ENCODE results near the gene NTHL1. TPM values are rescaled to one million over a fixed set of nuclear protein-coding genes. Genes with fewer than 3 reads are reported as not detected.
A peak's percentile ranks its signal among the peaks of the same experiment; 100 is the strongest.

NTHL1 gene
- total and polyA plus RNA-seq, 2 of the 13 experiments (the other 11 are each of a cell fraction or from before 2014, with no cell fraction given), result 47.5 to 64.9 TPM

DNA sequence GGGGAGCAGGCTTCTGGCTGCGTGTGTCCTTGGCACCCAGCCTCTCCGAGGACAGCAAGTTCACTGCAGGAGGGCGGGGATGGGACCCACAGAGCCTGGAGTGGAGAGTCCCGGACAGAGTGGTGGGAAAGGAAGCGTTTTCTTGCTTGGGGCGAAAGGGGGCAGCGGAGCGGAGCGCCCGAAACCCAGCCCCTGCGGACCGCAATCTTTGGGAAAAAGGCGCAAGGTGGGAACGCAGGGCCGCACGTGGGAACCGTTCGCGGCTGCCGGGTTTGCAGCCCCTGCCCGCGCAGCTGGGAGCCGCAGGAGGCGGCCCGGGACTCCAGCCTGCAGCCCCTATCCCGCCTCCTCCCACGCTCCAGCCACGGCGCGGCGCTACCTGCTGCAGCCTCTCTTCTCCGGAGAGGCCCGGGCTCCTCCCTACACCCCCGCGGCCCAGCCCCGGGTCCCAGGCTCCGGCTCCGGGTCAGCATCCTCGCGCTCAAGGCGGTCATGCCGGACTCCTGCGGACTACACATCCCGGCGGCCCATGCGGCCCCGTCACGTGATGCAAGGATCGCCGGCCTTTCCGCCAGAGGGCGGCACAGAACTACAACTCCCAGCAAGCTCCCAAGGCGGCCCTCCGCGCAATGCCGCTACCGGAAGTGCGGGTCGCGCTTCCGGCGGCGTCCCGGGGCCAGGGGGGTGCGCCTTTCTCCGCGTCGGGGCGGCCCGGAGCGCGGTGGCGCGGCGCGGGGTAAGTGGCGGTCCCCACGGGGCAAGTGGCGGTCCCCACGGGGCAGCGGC is at the start of gene NTHL1, which contains the start of gene TSC2 (continued):
- TF ChIP-seq FLYWCH1 (CRISPR knock-in tag; IDR thresholded peaks at IDR 0.05) (no peak), TOPORS (CRISPR knock-in tag; IDR thresholded peaks at IDR 0.05) (no peak), SMAD1 (CRISPR knock-in tag; IDR thresholded peaks at IDR 0.05; ENCODE audit: borderline replicate concordance, low read depth) (no peak), FOXA3 (CRISPR knock-in tag; IDR thresholded peaks at IDR 0.05) (peak; percentile 59; the same call in 1 of the 2 replicates), NFYB (CRISPR knock-in tag; IDR thresholded peaks at IDR 0.05) (no peak; the same call in 1 of the 2 replicates), ZNF430 (CRISPR knock-in tag; IDR thresholded peaks at IDR 0.05) (peak; percentile 85), TAF15 (IDR thresholded peaks at IDR 0.05; ENCODE audit: low read depth, low read length, poor library complexity, severe bottlenecking) (no peak), ZNF557 (CRISPR knock-in tag; IDR thresholded peaks at IDR 0.05) (no peak), SIX1 (CRISPR knock-in tag; IDR thresholded peaks at IDR 0.05; ENCODE audit: borderline replicate concordance) (no peak), KLF13 (CRISPR knock-in tag; IDR thresholded peaks at IDR 0.05) (no peak), KAT7 (CRISPR knock-in tag; IDR thresholded peaks at IDR 0.05; ENCODE audit: borderline replicate concordance) (no peak; the same call in 1 of the 2 replicates), MAF1 (CRISPR knock-in tag; IDR thresholded peaks at IDR 0.05; ENCODE audit: borderline replicate concordance) (no peak), FOXK1 (CRISPR knock-in tag; IDR thresholded peaks at IDR 0.05; ENCODE audit: borderline replicate concordance, low read depth) (peak; percentile 85), GABPB1 (CRISPR knock-in tag; IDR thresholded peaks at IDR 0.05) (peak; percentile 97), EP300 (IDR thresholded peaks at IDR 0.05; ENCODE audit: low read depth in 2 of 2, low read length in 2 of 2) (0 out of 4 replicates have a peak, but pooled peaks of 1 of the 2 experiments have one; percentile 24), EP300 (CRISPR knock-in tag; IDR thresholded peaks at IDR 0.05; ENCODE audit: borderline replicate concordance) (no peak), RORA (CRISPR knock-in tag; IDR thresholded peaks at IDR 0.05) (no peak)
- TF ChIP-seq, protein P1, sequence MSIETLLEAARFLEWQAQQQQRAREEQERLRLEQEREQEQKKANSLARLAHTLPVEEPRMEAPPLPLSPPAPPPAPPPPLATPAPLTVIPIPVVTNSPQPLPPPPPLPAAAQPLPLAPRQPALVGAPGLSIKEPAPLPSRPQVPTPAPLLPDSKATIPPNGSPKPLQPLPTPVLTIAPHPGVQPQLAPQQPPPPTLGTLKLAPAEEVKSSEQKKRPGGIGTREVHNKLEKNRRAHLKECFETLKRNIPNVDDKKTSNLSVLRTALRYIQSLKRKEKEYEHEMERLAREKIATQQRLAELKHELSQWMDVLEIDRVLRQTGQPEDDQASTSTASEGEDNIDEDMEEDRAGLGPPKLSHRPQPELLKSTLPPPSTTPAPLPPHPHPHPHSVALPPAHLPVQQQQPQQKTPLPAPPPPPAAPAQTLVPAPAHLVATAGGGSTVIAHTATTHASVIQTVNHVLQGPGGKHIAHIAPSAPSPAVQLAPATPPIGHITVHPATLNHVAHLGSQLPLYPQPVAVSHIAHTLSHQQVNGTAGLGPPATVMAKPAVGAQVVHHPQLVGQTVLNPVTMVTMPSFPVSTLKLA (IDR thresholded peaks at IDR 0.05), result peak; percentile 70
- TF ChIP-seq, protein P2, sequence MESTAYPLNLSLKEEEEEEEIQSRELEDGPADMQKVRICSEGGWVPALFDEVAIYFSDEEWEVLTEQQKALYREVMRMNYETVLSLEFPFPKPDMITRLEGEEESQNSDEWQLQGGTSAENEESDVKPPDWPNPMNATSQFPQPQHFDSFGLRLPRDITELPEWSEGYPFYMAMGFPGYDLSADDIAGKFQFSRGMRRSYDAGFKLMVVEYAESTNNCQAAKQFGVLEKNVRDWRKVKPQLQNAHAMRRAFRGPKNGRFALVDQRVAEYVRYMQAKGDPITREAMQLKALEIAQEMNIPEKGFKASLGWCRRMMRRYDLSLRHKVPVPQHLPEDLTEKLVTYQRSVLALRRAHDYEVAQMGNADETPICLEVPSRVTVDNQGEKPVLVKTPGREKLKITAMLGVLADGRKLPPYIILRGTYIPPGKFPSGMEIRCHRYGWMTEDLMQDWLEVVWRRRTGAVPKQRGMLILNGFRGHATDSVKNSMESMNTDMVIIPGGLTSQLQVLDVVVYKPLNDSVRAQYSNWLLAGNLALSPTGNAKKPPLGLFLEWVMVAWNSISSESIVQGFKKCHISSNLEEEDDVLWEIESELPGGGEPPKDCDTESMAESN (CRISPR knock-in tag; conservative IDR thresholded peaks at IDR 0.05), result peak; percentile 96
- TF ChIP-seq, protein P3, sequence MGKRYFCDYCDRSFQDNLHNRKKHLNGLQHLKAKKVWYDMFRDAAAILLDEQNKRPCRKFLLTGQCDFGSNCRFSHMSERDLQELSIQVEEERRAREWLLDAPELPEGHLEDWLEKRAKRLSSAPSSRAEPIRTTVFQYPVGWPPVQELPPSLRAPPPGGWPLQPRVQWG (CRISPR knock-in tag; IDR thresholded peaks at IDR 0.05; ENCODE audit: borderline replicate concordance, low read depth), result no peak
- TF ChIP-seq, protein P4, sequence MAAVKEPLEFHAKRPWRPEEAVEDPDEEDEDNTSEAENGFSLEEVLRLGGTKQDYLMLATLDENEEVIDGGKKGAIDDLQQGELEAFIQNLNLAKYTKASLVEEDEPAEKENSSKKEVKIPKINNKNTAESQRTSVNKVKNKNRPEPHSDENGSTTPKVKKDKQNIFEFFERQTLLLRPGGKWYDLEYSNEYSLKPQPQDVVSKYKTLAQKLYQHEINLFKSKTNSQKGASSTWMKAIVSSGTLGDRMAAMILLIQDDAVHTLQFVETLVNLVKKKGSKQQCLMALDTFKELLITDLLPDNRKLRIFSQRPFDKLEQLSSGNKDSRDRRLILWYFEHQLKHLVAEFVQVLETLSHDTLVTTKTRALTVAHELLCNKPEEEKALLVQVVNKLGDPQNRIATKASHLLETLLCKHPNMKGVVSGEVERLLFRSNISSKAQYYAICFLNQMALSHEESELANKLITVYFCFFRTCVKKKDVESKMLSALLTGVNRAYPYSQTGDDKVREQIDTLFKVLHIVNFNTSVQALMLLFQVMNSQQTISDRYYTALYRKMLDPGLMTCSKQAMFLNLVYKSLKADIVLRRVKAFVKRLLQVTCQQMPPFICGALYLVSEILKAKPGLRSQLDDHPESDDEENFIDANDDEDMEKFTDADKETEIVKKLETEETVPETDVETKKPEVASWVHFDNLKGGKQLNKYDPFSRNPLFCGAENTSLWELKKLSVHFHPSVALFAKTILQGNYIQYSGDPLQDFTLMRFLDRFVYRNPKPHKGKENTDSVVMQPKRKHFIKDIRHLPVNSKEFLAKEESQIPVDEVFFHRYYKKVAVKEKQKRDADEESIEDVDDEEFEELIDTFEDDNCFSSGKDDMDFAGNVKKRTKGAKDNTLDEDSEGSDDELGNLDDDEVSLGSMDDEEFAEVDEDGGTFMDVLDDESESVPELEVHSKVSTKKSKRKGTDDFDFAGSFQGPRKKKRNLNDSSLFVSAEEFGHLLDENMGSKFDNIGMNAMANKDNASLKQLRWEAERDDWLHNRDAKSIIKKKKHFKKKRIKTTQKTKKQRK (IDR thresholded peaks at IDR 0.05; ENCODE audit: low read length), result no peak
- TF ChIP-seq, protein P5, sequence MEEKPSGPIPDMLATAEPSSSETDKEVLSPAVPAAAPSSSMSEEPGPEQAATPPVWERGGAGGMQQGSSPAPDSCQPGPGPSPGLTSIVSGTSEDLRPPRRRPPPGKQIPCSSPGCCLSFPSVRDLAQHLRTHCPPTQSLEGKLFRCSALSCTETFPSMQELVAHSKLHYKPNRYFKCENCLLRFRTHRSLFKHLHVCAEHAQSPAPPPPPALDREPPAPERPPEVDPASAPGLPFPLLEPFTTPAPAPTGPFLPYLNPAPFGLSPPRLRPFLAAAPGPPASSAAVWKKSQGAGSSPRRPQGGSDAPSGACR (CRISPR knock-in tag; IDR thresholded peaks at IDR 0.05), result no peak
